Liver (tissue), 9 donors: ENCODE data around the gene LDB3. TPM values are rescaled to one million over a fixed set of nuclear protein-coding genes. Genes with fewer than 3 reads are reported as not detected.

Experiments used
- DNase-seq: peaks from one replicate; pipeline ENCODE4 v3.0.0-alpha.2; 2017; ENCODE audit warnings: low spot score
- H3K27ac ChIP-seq, 2 donors: one replicate each; pipeline ENCODE4 v1.7.0; 2013; ENCODE audit warnings: inconsistent platforms in 2 of 2, low read length in 2 of 2, control low read depth in 1 of 2, low read depth in 1 of 2, mild to moderate bottlenecking in 1 of 2
- H3K27me3 ChIP-seq, 4 donors: one replicate each; pipeline versions ENCODE4 v1.6.1 to v1.7.0; 2013; ENCODE audit warnings: low read length in 3 of 4, inconsistent platforms in 1 of 4, mild to moderate bottlenecking in 1 of 4, moderate library complexity in 1 of 4; ENCODE audit not compliant: control insufficient read depth in 4 of 4, insufficient read depth in 4 of 4
- H3K36me3 ChIP-seq, 4 donors: one replicate each; pipeline versions ENCODE4 v1.6.1 to v1.7.0; 2013; ENCODE audit warnings: low read length in 3 of 4, mild to moderate bottlenecking in 3 of 4, low read depth in 1 of 4, moderate library complexity in 1 of 4; ENCODE audit not compliant: control insufficient read depth in 4 of 4, insufficient read depth in 3 of 4
- H3K4me1 ChIP-seq, 4 donors: one replicate each; pipeline versions ENCODE4 v1.6.1 to v1.7.0; 2013; ENCODE audit warnings: low read length in 3 of 4, mild to moderate bottlenecking in 3 of 4, moderate library complexity in 1 of 4; ENCODE audit not compliant: control insufficient read depth in 4 of 4, insufficient read depth in 4 of 4
- H3K4me3 ChIP-seq, 3 donors: one replicate each; pipeline versions ENCODE4 v1.6.1 to v1.7.0; 2013; ENCODE audit warnings: low read length in 3 of 3, control low read depth in 1 of 3, low read depth in 1 of 3, mild to moderate bottlenecking in 1 of 3
- H3K9ac ChIP-seq, 2 donors: one replicate each; pipeline ENCODE4 v1.7.0; 2013; ENCODE audit warnings: low read length in 2 of 2, mild to moderate bottlenecking in 2 of 2, moderate library complexity in 2 of 2, control low read depth in 1 of 2, low read depth in 1 of 2
- H3K9me3 ChIP-seq, 4 donors: one replicate each; pipeline versions ENCODE4 v1.6.1 to v1.7.0; 2013; ENCODE audit warnings: low read length in 3 of 4; ENCODE audit not compliant: control insufficient read depth in 4 of 4
- EGR1 ChIP-seq, 2 donors: IDR thresholded peaks; 2 replicates each; pipeline ENCODE4 v1.6.1; 2016 to 2018; ENCODE audit warnings: antibody characterized with exemption in 2 of 2, low read depth in 2 of 2
- FOXA1 ChIP-seq: IDR thresholded peaks from 2 replicates; pipeline ENCODE4 v1.6.1; 2016; ENCODE audit warnings: antibody characterized with exemption
- FOXA2 ChIP-seq: IDR thresholded peaks from 2 replicates; pipeline ENCODE4 v1.6.1; 2016; ENCODE audit warnings: antibody characterized with exemption
- HNF4A ChIP-seq, 2 donors: conservative IDR thresholded peaks; 2 replicates each; pipeline ENCODE4 v1.6.1; 2016; ENCODE audit warnings: antibody characterized with exemption in 2 of 2, mild to moderate bottlenecking in 2 of 2
- HNF4G ChIP-seq: IDR thresholded peaks from 2 replicates; pipeline ENCODE4 v1.6.1; 2016; ENCODE audit warnings: antibody characterized with exemption
- NR2F2 ChIP-seq: IDR thresholded peaks from 2 replicates; pipeline ENCODE4 v1.6.1; 2016; ENCODE audit warnings: antibody characterized with exemption
- RAD21 ChIP-seq, 2 donors: IDR thresholded peaks; 2 replicates each; pipeline ENCODE4 v1.6.1; 2016; ENCODE audit warnings: antibody characterized with exemption in 2 of 2, mild to moderate bottlenecking in 2 of 2
- SP1 ChIP-seq: IDR thresholded peaks from 2 replicates; pipeline ENCODE4 v1.6.1; 2018; ENCODE audit warnings: antibody characterized with exemption, mild to moderate bottlenecking
- TAF1 ChIP-seq: conservative IDR thresholded peaks from 2 replicates; pipeline ENCODE4 v1.6.1; 2016; ENCODE audit warnings: antibody characterized with exemption, mild to moderate bottlenecking
- YY1 ChIP-seq: IDR thresholded peaks from 2 replicates; pipeline ENCODE4 v1.6.1; 2016; ENCODE audit warnings: antibody characterized with exemption, mild to moderate bottlenecking
- WGBS: extraction: QIAGEN DNeasy Blood & Tissue Kit; methylation state at CpG from one replicate; pipeline ENCODE4 v1.1.7; 2013; 5-methylcytosine and 5-hydroxymethylcytosine counted together
- polyA plus RNA-seq, 2 donors: library from polyadenylated mRNA; stranded (reverse) in 1 of 2; unstranded in 1 of 2; fragments of 200-250 nt in 1 of 2; fragments of >200 nt in 1 of 2; fragmentation: Nextera tagmentation in 1 of 2; extraction: Ambion mirVana in 1 of 2; gene quantifications; one replicate each; pipeline versions ENCODE4 v1.2.1 to v1.2.3, GENCODE V29; 2013 to 2015
- total RNA-seq, 2 donors: library from RNA; depleted of rRNA; stranded (reverse); fragments of >200 nt; gene quantifications; one replicate each; pipeline ENCODE4 v1.2.3, GENCODE V29; 2014
- TF ChIP-seq, protein P1 (sequence below): IDR thresholded peaks from 2 replicates; pipeline ENCODE4 v1.6.1; 2016; ENCODE audit warnings: antibody characterized with exemption, mild to moderate bottlenecking
- TF ChIP-seq, protein P2 (sequence below): fragments of 150-350 bp; IDR thresholded peaks from 2 replicates; pipeline ENCODE4 v1.5.1; 2017; ENCODE audit warnings: improper control_type of control experiment, low read depth, low read length; ENCODE audit not compliant: missing input control
- TF ChIP-seq, protein P3 (sequence below): IDR thresholded peaks from 2 replicates; pipeline ENCODE4 v1.6.1; 2016; ENCODE audit warnings: antibody characterized with exemption
- TF ChIP-seq, protein P4 (sequence below): IDR thresholded peaks from 2 replicates; pipeline ENCODE4 v1.6.1; 2016; ENCODE audit warnings: antibody characterized with exemption
- donor health status: healthy.
- donor health status: healthy.
- donor health status: healthy.
- donor health status: healthy.
- donor health status: healthy.

The LDB3 gene
- total and polyA plus RNA-seq, 4 donors, result 0.09 to 0.42 (median 0.15) TPM; not detected in 1

DNA sequence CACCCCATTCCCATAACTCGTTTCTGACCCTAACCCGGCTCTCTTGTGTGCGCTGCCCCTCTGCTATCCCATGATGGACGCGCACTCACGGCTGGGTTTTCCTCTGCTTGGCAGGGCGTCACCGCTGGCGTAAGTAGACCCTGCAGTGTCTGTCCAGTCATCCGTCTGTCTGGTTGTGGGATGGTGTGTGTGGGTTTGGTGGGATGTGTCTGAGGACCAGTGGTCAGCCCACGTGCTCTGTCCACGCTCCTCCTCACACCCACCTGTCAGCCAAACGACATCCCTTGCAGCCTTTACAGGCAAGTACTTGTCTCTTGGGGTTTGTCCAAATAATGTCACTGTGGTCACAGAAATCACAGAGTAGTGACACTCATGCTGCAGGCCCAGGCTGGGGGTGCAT, 20.8 kb downstream of the LDB3 start:
- Histone ChIP-seq H3K4me1 (peaks cover 0 to 3% (median 1%) of the 10 kb centered on the region in 4 donors), H3K27ac (no peak overlapping the region), H3K9ac (no peak overlapping the region), H3K9me3 (no peaks in the 10 kb centered on the region), H3K27me3 (no peaks in the 10 kb centered on the region), H3K4me3 (no peak overlapping the region), H3K36me3 (no peaks in the 10 kb centered on the region)
- no peak for TF ChIP-seq TAF1
- TF ChIP-seq, protein P1, sequence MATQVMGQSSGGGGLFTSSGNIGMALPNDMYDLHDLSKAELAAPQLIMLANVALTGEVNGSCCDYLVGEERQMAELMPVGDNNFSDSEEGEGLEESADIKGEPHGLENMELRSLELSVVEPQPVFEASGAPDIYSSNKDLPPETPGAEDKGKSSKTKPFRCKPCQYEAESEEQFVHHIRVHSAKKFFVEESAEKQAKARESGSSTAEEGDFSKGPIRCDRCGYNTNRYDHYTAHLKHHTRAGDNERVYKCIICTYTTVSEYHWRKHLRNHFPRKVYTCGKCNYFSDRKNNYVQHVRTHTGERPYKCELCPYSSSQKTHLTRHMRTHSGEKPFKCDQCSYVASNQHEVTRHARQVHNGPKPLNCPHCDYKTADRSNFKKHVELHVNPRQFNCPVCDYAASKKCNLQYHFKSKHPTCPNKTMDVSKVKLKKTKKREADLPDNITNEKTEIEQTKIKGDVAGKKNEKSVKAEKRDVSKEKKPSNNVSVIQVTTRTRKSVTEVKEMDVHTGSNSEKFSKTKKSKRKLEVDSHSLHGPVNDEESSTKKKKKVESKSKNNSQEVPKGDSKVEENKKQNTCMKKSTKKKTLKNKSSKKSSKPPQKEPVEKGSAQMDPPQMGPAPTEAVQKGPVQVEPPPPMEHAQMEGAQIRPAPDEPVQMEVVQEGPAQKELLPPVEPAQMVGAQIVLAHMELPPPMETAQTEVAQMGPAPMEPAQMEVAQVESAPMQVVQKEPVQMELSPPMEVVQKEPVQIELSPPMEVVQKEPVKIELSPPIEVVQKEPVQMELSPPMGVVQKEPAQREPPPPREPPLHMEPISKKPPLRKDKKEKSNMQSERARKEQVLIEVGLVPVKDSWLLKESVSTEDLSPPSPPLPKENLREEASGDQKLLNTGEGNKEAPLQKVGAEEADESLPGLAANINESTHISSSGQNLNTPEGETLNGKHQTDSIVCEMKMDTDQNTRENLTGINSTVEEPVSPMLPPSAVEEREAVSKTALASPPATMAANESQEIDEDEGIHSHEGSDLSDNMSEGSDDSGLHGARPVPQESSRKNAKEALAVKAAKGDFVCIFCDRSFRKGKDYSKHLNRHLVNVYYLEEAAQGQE, result no peak
- no peak for TF ChIP-seq SP1
- TF ChIP-seq EGR1 (IDR thresholded peaks at IDR 0.05; ENCODE audit: low read depth in 2 of 2), result no peak
- no peak for TF ChIP-seq FOXA1
- TF ChIP-seq, protein P2, sequence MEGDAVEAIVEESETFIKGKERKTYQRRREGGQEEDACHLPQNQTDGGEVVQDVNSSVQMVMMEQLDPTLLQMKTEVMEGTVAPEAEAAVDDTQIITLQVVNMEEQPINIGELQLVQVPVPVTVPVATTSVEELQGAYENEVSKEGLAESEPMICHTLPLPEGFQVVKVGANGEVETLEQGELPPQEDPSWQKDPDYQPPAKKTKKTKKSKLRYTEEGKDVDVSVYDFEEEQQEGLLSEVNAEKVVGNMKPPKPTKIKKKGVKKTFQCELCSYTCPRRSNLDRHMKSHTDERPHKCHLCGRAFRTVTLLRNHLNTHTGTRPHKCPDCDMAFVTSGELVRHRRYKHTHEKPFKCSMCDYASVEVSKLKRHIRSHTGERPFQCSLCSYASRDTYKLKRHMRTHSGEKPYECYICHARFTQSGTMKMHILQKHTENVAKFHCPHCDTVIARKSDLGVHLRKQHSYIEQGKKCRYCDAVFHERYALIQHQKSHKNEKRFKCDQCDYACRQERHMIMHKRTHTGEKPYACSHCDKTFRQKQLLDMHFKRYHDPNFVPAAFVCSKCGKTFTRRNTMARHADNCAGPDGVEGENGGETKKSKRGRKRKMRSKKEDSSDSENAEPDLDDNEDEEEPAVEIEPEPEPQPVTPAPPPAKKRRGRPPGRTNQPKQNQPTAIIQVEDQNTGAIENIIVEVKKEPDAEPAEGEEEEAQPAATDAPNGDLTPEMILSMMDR, result no peak
- no peak for DNase-seq
- 90% methylated on average over 13 of the region's 13 CpGs for WGBS

DNA sequence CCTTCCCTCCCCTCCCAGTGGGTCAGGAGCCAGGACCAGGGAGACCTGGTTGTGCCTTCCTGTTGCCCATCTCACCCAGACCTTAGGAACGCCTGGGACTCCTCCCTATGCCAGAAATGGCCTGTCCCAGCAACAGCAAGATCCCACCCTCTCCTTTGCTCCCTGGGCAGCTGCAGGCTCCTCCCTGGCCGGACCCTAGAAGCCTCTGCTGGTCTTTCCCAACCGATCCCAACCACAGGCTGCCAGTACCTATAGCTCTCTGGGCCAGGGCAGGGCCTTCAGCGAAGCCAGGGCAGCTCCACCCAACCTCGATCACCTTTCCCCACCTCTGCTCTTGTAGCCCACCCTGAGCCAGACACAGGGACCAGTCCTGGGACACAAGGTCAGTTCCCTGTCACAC, 21.9 kb downstream of the LDB3 start:
- H3K36me3 ChIP-seq, result no peaks in the 10 kb centered on the region
- H3K9ac ChIP-seq, result no peak overlapping the region
- DNase-seq, result no peak
- TF ChIP-seq, protein P2, result no peak
- TF ChIP-seq FOXA2 (no peak), TAF1 (no peak), RAD21 (IDR thresholded peaks at IDR 0.05) (no peak)
- TF ChIP-seq, protein P3, sequence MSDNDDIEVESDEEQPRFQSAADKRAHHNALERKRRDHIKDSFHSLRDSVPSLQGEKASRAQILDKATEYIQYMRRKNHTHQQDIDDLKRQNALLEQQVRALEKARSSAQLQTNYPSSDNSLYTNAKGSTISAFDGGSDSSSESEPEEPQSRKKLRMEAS, result no peak
- no peaks in the 10 kb centered on the region for H3K9me3 ChIP-seq
- H3K4me3 ChIP-seq, result no peak overlapping the region
- H3K4me1 ChIP-seq, result peaks cover 0 to 2% (median 0%) of the 10 kb centered on the region in 4 donors
- 94% methylated on average over 5 of the region's 5 CpGs for WGBS
- H3K27me3 ChIP-seq, result no peaks in the 10 kb centered on the region
- H3K27ac ChIP-seq, result no peak overlapping the region

DNA sequence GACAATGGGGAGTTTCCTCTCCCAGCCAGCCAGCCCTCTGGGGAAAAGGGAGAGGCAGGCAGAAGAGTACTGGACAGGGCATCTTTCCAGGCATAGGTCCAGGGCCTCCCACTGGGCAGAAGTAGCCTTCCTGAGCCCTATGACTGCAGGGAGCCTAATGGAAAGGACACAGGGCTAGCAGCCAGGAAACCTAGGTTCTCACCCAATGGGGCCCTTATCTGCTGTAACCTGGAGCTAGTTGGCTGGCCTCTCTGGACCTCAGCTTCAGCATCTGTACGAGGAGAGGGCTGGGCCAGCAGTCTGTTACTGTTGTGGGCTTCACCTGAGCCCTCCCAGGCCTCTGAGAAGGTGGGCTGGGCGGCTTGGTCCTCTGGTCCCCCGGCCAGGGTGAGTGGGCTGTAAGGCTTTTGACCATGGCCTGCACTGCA, 22.4 kb downstream of the LDB3 start:
- Histone ChIP-seq H3K4me3 (no peak overlapping the region), H3K4me1 (peaks cover 0 to 2% (median 0%) of the 10 kb centered on the region in 4 donors), H3K27ac (no peak overlapping the region), H3K27me3 (no peaks in the 10 kb centered on the region), H3K36me3 (no peaks in the 10 kb centered on the region), H3K9ac (no peak overlapping the region), H3K9me3 (no peaks in the 10 kb centered on the region)
- no peak for DNase-seq
- 86% methylated on average over 3 of the region's 3 CpGs for WGBS
- TF ChIP-seq NR2F2 (no peak), SP1 (no peak), FOXA2 (no peak), HNF4G (no peak), HNF4A (conservative IDR thresholded peaks at IDR 0.05) (no peak), TAF1 (no peak), YY1 (no peak), FOXA1 (no peak)
- TF ChIP-seq, protein P3, result no peak
- TF ChIP-seq, protein P4, sequence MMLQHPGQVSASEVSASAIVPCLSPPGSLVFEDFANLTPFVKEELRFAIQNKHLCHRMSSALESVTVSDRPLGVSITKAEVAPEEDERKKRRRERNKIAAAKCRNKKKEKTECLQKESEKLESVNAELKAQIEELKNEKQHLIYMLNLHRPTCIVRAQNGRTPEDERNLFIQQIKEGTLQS, result no peak
- TF ChIP-seq, protein P2, result no peak
